HG03469 (cell line): ENCODE data around the gene KRTAP29-1.
"Not testable (repeated sequence)": the region's sequence is repeated elsewhere in the genome, so short reads cannot be mapped to it uniquely, and the experiment has no call there.

Source experiments
- ATAC-seq: cut with Tn5 transposase; IDR thresholded peaks from one replicate; pipeline ENCODE4 v1.9.1; 2021; ENCODE audit warnings: mild to moderate bottlenecking, moderate library complexity, moderate number of reproducible peaks; ENCODE audit not compliant: unreplicated experiment

Gene KRTAP29-1

GRCh38 chr17:41301204-41301790 lies 1.4 kb downstream of the KRTAP29-1 start:
- ATAC-seq: no peak

DNA sequence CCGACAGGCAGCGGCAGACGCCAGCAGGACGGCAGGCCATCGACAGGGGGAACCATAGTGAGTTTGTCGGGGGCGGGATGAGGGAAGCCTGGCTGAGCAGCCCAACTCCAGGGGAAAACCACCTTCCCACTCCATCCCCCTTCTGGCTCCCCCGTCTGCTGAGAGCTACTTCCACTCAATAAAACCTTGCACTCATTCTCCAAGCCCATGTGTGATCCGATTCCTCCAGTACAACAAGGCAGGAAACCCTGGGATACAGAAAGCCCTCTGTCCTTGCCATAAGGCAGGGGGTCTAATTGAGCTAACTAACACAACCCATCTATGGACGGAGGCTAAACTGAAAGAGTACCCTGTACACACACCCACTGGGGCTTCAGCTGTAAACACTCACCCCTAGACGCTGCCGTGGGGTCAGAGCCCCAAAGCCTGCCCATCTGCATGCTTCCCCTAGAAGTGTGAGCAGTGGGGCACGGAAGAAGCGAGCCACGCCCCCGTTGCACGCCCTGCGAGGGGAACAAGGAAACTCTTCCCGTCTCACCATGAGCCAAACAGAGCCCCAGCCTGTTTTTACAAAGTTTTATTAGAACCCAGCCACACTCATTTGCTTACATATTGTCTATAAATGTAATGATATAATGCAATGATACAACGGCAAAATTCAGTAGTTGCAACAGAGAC lies 4.1 kb downstream of the KRTAP29-1 start:
- ATAC-seq: no peak

GRCh38 chr17:41296846-41297245 lies 5.8 kb downstream of the KRTAP29-1 start:
- no peak for ATAC-seq

GRCh38 chr17:41294016-41294415 lies 8.6 kb downstream of the KRTAP29-1 start:
- ATAC-seq: no peak

DNA sequence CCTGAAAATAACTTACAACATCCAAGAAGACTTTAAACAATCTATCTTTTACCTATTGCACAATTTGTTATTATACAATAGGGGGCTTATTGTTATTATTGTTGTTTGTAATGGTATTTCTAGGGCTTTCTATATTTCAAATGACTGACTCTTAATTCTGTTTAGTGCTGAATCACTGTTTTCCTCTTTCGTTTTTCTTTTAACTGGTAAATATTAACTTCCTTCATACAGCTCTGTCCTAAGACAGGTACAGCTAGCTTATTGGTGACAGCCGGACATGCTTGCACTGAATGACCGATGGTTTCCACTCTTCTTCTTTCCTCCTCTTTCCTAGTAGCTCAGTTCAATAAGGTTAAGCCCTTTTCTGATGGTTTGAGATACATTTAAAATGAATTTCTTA lies 15.6 kb downstream of the KRTAP29-1 start:
- no peak for ATAC-seq

- no peak for ATAC-seq
These were observed 18.1 kb downstream of the KRTAP29-1 start for GRCh38 chr17:41284546-41284945.

GRCh38 chr17:41284043-41284442 lies 18.6 kb downstream of the KRTAP29-1 start:
- ATAC-seq: no peak

DNA sequence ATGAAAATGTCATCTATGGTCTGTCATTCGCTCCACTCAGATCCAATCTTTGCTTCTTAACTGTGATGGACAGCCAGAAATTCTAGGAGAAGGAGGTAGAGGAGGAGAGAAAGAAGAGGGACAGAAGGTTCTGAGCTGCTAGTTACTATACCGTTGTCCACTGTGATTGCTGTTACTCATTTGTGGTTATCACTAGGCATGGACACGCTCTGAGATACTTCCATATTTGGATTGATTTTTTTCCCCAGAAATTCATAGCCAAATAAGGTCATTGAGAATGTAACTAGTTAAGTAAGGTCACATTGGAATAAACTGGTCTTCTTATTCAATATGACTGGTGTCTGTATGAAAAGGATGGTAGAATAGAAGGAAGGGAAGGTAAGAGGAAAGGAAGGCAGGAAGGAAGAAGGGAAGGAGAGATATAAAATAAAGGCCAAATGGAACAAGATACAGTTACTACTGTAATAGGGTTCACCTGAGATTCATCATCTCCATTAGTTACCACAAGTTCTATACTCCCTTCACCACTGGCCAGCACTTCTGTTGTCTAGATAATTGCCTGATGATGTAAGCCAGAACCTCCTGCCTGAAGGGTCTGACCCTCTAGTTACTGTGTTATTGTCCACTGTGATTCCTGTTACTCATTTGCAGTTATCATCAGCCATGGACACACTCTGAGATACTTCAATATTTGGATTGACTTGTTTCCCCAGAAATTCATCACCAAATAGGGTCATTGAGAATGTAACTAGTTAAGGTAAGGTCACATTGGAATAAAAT lies 24.3 kb downstream of the KRTAP29-1 start:
- ATAC-seq: no peak

DNA sequence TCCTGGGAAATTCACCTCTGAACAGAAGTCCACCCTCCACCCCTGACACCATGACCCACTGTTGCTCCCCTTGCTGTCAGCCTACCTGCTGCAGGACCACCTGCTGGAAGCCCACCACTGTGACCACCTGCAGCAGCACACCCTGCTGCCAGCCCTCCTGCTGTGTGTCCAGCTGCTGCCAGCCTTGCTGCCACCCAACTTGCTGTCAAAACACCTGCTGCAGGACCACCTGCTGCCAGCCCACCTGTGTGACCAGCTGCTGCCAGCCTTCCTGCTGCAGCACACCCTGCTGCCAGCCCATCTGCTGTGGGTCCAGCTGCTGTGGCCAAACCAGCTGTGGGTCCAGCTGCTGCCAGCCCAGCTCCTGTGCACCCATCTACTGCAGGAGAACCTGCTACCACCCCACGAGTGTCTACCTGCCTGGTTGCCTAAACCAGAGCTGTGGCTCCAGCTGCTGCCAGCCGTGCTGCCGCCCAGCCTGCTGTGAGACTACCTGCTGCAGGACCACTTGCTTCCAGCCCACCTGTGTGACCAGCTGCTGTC lies 26.9 kb downstream of the KRTAP29-1 start, which contains the start of gene KRTAP9-7:
Gene KRTAP9-7 (plus strand): TSS at position 51 of the 543 bp plus-strand sequence. CDS start 0 bp downstream, at position 51.
- ATAC-seq: not testable (repeated sequence)

- ATAC-seq: no peak
These were observed 30.8 kb downstream of the KRTAP29-1 start for GRCh38 chr17:41271858-41272257.

- not testable (repeated sequence) for ATAC-seq
These were observed 31.3 kb downstream of the KRTAP29-1 start for GRCh38 chr17:41271323-41271722.

DNA sequence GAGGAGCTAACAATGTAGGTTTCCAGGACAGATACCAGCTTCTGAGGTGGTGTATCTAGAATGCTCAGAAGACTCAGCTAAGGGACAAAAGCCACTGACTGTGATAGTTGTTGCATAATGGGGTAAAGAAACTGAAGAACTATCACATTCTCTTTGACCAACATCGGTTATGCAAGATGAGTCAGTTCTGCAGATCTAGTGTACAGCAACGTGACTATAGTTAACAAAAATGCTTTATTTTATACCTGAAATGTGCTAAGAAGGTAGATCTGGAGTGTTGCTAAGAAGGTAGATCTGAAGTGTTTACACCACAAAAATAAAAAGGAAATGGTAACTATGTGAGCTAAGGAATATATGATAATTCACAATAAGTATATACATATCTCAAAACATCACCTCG lies 34.9 kb downstream of the KRTAP29-1 start:
- ATAC-seq: no peak

GRCh38 chr17:41265078-41265477 lies 37.6 kb downstream of the KRTAP29-1 start, which contains the start of gene KRTAP9-6:
TSS of gene KRTAP9-6 (plus strand) at chr17:41265378. CDS start at chr17:41265378, 0 bp downstream.
- no peak for ATAC-seq

DNA sequence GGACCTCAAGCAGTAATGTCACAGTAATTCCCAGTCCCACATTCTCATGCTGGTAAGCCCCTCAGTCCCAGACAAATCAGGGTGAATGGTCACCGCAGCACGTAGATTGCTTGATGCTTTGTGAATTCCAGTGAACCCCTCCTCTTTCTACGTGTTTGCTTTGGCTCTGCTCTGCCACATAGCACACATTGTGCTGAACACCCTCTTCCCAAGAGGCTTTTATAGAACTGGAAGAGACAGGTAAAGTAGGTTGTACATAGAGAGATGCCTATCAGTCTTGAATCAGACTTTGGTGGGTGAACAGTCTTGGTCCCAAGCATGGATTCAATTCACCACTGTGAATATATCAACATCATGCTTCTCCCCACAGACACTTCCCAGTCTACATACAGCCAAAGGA lies 38.1 kb downstream of the KRTAP29-1 start:
- no peak for ATAC-seq

DNA sequence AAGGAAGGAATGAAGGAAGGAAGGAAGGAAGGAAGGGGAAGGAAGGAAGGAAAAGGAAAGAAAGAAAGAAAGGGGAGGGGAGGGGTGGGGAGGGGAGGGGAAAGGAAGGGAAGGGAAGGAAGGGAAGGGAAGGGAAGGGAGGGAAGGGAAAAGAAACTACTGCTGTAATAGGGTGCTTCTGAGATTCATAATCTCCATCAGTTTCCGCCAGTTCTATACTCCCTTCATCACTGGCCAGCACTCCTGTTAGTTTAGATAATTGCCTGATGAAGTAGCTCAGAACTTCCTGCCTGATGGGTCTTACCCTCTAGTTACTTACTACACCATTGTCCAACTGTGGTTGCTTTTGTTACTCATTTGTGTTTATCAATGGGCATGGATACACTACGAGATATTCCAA lies 39.4 kb downstream of the KRTAP29-1 start:
- no peak for ATAC-seq

DNA sequence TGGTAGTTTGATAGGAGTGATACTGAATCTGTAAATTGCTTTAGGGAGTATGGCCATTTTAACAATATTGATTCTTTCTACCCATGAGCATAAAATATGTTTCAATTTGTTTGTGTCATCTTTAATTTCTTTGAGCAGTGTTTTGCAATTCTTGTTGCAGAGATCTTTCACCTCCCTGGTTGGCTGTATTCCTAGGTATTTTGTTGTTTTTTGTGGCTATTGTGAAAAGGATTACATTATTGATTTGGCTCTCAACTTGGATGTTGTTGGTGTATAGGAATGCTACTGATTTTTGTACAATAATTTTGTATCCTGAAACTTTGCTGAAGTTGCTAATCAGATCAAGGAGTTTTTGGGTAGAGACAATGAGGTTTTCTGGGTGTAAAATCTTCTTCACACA lies 44.2 kb downstream of the KRTAP29-1 start:
- no peak for ATAC-seq

DNA sequence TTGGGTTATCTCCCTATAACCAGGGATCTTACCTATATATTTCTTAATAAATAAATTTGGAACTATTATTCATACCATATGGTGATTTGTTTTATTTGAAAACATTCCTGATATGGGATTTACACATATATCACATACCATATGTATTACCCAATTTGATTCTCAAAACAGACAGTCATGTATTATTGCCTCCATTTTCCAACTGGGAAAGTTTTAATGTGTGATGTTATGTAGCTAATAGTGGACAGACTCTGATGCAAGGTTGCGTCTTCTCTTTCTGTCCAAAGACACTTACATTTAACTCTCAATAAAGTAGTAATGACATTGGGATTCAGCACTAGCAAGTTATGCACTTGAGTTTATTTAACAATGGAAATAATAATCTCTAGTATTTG lies 46.4 kb downstream of the KRTAP29-1 start:
- no peak for ATAC-seq

DNA sequence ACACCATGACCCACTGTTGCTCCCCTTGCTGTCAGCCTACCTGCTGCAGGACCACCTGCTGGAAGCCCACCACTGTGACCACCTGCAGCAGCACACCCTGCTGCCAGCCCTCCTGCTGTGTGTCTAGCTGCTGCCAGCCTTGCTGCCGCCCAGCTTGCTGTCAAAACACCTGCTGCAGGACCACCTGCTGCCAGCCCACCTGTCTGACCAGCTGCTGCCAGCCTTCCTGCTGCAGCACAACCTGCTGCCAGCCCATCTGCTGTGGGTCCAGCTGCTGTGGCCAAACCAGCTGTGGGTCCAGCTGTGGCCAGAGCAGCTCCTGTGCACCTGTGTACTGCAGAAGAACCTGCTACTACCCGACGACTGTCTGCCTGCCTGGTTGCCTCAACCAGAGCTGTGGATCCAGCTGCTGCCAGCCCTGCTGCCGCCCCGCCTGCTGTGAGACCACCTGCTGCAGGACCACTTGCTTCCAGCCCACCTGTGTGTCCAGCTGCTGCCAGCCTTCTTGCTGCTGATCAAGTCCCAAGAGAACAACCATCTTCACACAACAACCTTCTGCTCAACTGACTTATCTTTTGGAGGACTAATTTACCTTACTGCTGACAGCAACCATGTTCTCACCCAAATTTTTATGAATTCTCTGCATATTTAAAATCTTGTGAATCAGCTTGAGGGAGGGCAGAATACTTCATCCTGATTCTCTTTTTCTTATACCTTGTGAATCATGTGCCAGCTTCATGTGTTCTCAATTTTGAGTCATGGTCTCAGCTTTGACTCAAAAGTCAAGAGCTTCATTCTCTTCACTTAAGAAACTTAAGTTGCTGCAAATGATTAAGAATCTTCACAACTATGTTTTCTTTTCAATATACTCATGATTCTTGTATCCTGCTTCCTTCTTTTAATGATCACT lies 47.0 kb downstream of the KRTAP29-1 start, which contains the start of gene KRTAP9-9:
Gene KRTAP9-9 (plus strand): TSS at position 4 of the 910 bp plus-strand sequence.
- ATAC-seq: not testable (repeated sequence)

GRCh38 chr17:41254861-41255260 lies 47.8 kb downstream of the KRTAP29-1 start:
- no peak for ATAC-seq
